Peyer's patch (tissue), 4 donors: ENCODE measurements around the gene CPEB4.

Source experiments
- POLR2A ChIP-seq, 2 donors: fragments of 450-650 bp; IDR thresholded peaks; one replicate each; pipeline ENCODE4 v1.5.1; 2017; ENCODE audit warnings: antibody characterized with exemption in 2 of 2, mild to moderate bottlenecking in 2 of 2, moderate library complexity in 2 of 2
- TF ChIP-seq, protein P1 (sequence below), 6 experiments: fragments of 450-650 bp in 4 of 6; fragments of 200-600 bp in 2 of 6; sonication (generic) in 1 of 6; IDR thresholded peaks; one replicate each; pipeline ENCODE4 v1.5.1; 2017 to 2019; ENCODE audit warnings: antibody characterized with exemption in 6 of 6, mild to moderate bottlenecking in 3 of 6, moderate library complexity in 1 of 6

DNA sequence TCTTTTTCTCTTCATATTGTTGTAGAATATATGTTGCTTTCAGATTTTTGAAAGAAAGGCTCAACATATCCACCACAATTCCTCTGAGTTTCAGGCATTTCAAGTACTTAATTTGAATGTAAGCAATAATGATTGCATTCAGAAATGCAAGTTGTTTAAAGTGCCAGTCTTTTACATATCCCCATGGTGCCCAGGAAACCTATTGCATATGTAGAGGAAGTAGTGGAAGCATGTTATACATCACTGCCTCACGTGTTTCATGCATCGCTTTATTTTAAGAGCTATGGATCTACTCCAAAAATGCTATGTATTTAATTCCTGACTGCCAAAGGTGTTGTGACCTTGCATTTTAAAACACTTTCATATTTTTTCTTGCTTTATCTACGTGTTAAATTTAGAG, 28.1 kb downstream of the CPEB4 start:
- TF ChIP-seq POLR2A (IDR thresholded peaks at IDR 0.05): no peak
- TF ChIP-seq, protein P1, sequence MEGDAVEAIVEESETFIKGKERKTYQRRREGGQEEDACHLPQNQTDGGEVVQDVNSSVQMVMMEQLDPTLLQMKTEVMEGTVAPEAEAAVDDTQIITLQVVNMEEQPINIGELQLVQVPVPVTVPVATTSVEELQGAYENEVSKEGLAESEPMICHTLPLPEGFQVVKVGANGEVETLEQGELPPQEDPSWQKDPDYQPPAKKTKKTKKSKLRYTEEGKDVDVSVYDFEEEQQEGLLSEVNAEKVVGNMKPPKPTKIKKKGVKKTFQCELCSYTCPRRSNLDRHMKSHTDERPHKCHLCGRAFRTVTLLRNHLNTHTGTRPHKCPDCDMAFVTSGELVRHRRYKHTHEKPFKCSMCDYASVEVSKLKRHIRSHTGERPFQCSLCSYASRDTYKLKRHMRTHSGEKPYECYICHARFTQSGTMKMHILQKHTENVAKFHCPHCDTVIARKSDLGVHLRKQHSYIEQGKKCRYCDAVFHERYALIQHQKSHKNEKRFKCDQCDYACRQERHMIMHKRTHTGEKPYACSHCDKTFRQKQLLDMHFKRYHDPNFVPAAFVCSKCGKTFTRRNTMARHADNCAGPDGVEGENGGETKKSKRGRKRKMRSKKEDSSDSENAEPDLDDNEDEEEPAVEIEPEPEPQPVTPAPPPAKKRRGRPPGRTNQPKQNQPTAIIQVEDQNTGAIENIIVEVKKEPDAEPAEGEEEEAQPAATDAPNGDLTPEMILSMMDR (IDR thresholded peaks at IDR 0.05): no peak
